SU-DHL-6 (cell line): ENCODE data around the gene EEF1AKMT3.

Experiments used
- H2AFZ ChIP-seq: fragments of 200-600 bp; sonication (generic); 2 replicates; pipeline ENCODE4 v1.6.1; 2014; ENCODE audit warnings: low read depth, mild to moderate bottlenecking, moderate library complexity, mixed read lengths, antibody characterized with exemption, low read length; ENCODE audit not compliant: severe bottlenecking
- H3F3A ChIP-seq: fragments of 200-600 bp; shearing (Covaris generic); 2 replicates; pipeline ENCODE4 v1.6.0; 2016; ENCODE audit warnings: antibody characterized with exemption, mild to moderate bottlenecking; ENCODE audit not compliant: insufficient read depth
- H3K27ac ChIP-seq: fragments of 200-600 bp; sonication (generic); 2 replicates; pipeline ENCODE4 v1.5.1; 2016; ENCODE audit warnings: low read depth, mild to moderate bottlenecking, low read length, moderate library complexity, mixed read lengths
- H3K27me3 ChIP-seq: fragments of 200-600 bp; sonication (generic), shearing (Covaris generic); 2 replicates; pipeline ENCODE4 v1.6.0; 2014; ENCODE audit warnings: mild to moderate bottlenecking, low read length
- H3K36me3 ChIP-seq: fragments of 200-600 bp; sonication (generic); 2 replicates; pipeline ENCODE4 v1.6.1; 2014; ENCODE audit warnings: mild to moderate bottlenecking, low read length, mixed read lengths
- H3K4me2 ChIP-seq: fragments of 300-600, 200-600 bp; shearing (Covaris generic), sonication (generic); 2 replicates; pipeline ENCODE4 v1.6.0; 2014; ENCODE audit warnings: low read length, low read depth, mild to moderate bottlenecking; ENCODE audit not compliant: poor library complexity, severe bottlenecking
- H3K4me3 ChIP-seq: fragments of 200-600 bp; sonication (generic); 2 replicates; pipeline ENCODE4 v1.5.1; 2014; ENCODE audit warnings: antibody characterized with exemption, low read length, mild to moderate bottlenecking, mixed read lengths; ENCODE audit not compliant: insufficient read depth, poor library complexity, severe bottlenecking
- H3K79me2 ChIP-seq: fragments of 200-600 bp; sonication (generic); 2 replicates; pipeline ENCODE4 v1.6.1; 2014; ENCODE audit warnings: mild to moderate bottlenecking, low read length, moderate library complexity; ENCODE audit not compliant: insufficient read depth
- H3K9ac ChIP-seq: fragments of 200-600 bp; sonication (generic); 2 replicates; pipeline ENCODE4 v1.7.0; 2014; ENCODE audit warnings: mild to moderate bottlenecking, low read length
- H3K9me2 ChIP-seq: fragments of 200-600 bp; sonication (generic); replicated peaks from 2 replicates; pipeline ENCODE4 v1.6.1; 2014; ENCODE audit warnings: low read length; ENCODE audit not compliant: insufficient read depth
- H3K9me3 ChIP-seq: fragments of 200-600 bp; sonication (generic); 2 replicates; pipeline ENCODE4 v1.6.1; 2014; ENCODE audit warnings: low read length, mixed read lengths; ENCODE audit not compliant: insufficient read depth
- H4K20me1 ChIP-seq: fragments of 200-600 bp; sonication (generic); 2 replicates; pipeline ENCODE4 v1.6.1; 2014; ENCODE audit warnings: low read depth, mild to moderate bottlenecking, antibody characterized with exemption, low read length, moderate library complexity, mixed read lengths
- CTCF ChIP-seq: fragments of 200-600 bp; sonication (generic); IDR thresholded peaks from one replicate; pipeline ENCODE4 v1.5.1; 2017; ENCODE audit warnings: antibody characterized with exemption, mild to moderate bottlenecking, low read length, moderate library complexity; ENCODE audit not compliant: insufficient read depth, poor library complexity, severe bottlenecking
- EZH2phosphoT487 ChIP-seq: fragments of 200-600 bp; sonication (generic), shearing (Covaris generic); conservative IDR thresholded peaks from 2 replicates; pipeline ENCODE4 v1.6.1; 2018; ENCODE audit warnings: mild to moderate bottlenecking, antibody characterized with exemption, low read length, moderate library complexity, mixed read lengths

The EEF1AKMT3 gene

GRCh38 chr12:57729321-57729844 is 43.0 kb upstream of the EEF1AKMT3 start:
- peaks cover 3% of the 10 kb centered on the region; the same call in 1 of the 2 replicates for H3K36me3 ChIP-seq

GRCh38 chr12:57730336-57731067 is 41.9 kb upstream of the EEF1AKMT3 start:
- Histone ChIP-seq H3K9me2 (no peaks in the 10 kb centered on the region), H3K4me2 (no peak overlapping the region), H4K20me1 (no peaks in the 10 kb centered on the region), H3K36me3 (peaks cover 3% of the 10 kb centered on the region; the same call in 1 of the 2 replicates), H3K27me3 (no peaks in the 10 kb centered on the region), H3K9ac (no peak overlapping the region), H2AFZ (no peak overlapping the region), H3K79me2 (no peaks in the 10 kb centered on the region), H3K4me3 (no peak overlapping the region), H3K27ac (no peak overlapping the region), H3F3A (no peaks in the 10 kb centered on the region), H3K9me3 (no peaks in the 10 kb centered on the region)
- TF ChIP-seq CTCF (no peak), EZH2phosphoT487 (no peak)

More at GRCh38 chr12:57729321-57729844, 43.0 kb upstream of the EEF1AKMT3 start:
- TF ChIP-seq EZH2phosphoT487 (no peak), CTCF (no peak)
- no peak overlapping the region for H3K27ac ChIP-seq
- no peak overlapping the region for H2AFZ ChIP-seq
- H3K9ac ChIP-seq, result no peak overlapping the region
- H3K4me3 ChIP-seq, result no peak overlapping the region
- H3K9me2 ChIP-seq, result no peaks in the 10 kb centered on the region
- H3K9me3 ChIP-seq, result no peaks in the 10 kb centered on the region
- H3K79me2 ChIP-seq, result no peaks in the 10 kb centered on the region
- H3K27me3 ChIP-seq, result no peaks in the 10 kb centered on the region
- no peaks in the 10 kb centered on the region for H4K20me1 ChIP-seq
- no peak overlapping the region for H3K4me2 ChIP-seq
- H3F3A ChIP-seq, result no peaks in the 10 kb centered on the region

GRCh38 chr12:57731411-57732080 is 40.9 kb upstream of the EEF1AKMT3 start:
- Histone ChIP-seq H3K9me2 (no peaks in the 10 kb centered on the region), H3K4me3 (no peak overlapping the region), H2AFZ (no peak overlapping the region), H3K9ac (no peak overlapping the region), H3K4me2 (no peak overlapping the region), H3K27ac (no peak overlapping the region), H3K27me3 (no peaks in the 10 kb centered on the region), H3K36me3 (peaks cover 3% of the 10 kb centered on the region; the same call in 1 of the 2 replicates), H4K20me1 (no peaks in the 10 kb centered on the region), H3K79me2 (no peaks in the 10 kb centered on the region), H3F3A (no peaks in the 10 kb centered on the region), H3K9me3 (no peaks in the 10 kb centered on the region)
- TF ChIP-seq EZH2phosphoT487 (no peak), CTCF (no peak)
